IgD-negative memory B cell (primary cell): ENCODE measurements around the gene ZNF598. TPM values are rescaled to one million over a fixed set of nuclear protein-coding genes. Genes with fewer than 3 reads are reported as not detected.
A peak's percentile ranks its signal among the peaks of the same experiment; 100 is the strongest.
"Not testable (repeated sequence)": the region's sequence is repeated elsewhere in the genome, so short reads cannot be mapped to it uniquely, and the experiment has no call there.

Experiments used
- H3K27ac Mint-ChIP-seq, 3 donors: one replicate each; pipeline ENCODE4 v1.8.0; 2020 to 2022; ENCODE audit warnings: mild to moderate bottlenecking in 3 of 3, mixed read lengths in 3 of 3, moderate library complexity in 1 of 3
- H3K27me3 Mint-ChIP-seq: one replicate; pipeline ENCODE4 v1.8.0; 2021; ENCODE audit warnings: mixed read lengths
- H3K36me3 Mint-ChIP-seq: one replicate; pipeline ENCODE4 v1.8.0; 2020; ENCODE audit warnings: mild to moderate bottlenecking, mixed read lengths
- H3K4me1 Mint-ChIP-seq, 3 donors: one replicate each; pipeline ENCODE4 v1.8.0; 2020 to 2022; ENCODE audit warnings: mixed read lengths in 3 of 3, mild to moderate bottlenecking in 1 of 3
- H3K4me3 Mint-ChIP-seq, 4 donors: one replicate each; pipeline ENCODE4 v1.8.0; 2020 to 2022; ENCODE audit warnings: mild to moderate bottlenecking in 4 of 4, mixed read lengths in 4 of 4, moderate library complexity in 3 of 4
- H3K9me3 Mint-ChIP-seq, 3 donors: one replicate each; pipeline ENCODE4 v1.8.0; 2020 to 2021; ENCODE audit warnings: mixed read lengths in 3 of 3, mild to moderate bottlenecking in 1 of 3
- polyA plus RNA-seq: library from polyadenylated mRNA; unstranded; fragments of 300-500 nt; fragmentation: Illumina TruSeq; gene quantifications from one replicate; pipeline ENCODE4 v1.2.3, GENCODE V29; 2021

ZNF598 gene
- polyA plus RNA-seq, 1 donor from 2014 or later: 11.0 TPM

DNA sequence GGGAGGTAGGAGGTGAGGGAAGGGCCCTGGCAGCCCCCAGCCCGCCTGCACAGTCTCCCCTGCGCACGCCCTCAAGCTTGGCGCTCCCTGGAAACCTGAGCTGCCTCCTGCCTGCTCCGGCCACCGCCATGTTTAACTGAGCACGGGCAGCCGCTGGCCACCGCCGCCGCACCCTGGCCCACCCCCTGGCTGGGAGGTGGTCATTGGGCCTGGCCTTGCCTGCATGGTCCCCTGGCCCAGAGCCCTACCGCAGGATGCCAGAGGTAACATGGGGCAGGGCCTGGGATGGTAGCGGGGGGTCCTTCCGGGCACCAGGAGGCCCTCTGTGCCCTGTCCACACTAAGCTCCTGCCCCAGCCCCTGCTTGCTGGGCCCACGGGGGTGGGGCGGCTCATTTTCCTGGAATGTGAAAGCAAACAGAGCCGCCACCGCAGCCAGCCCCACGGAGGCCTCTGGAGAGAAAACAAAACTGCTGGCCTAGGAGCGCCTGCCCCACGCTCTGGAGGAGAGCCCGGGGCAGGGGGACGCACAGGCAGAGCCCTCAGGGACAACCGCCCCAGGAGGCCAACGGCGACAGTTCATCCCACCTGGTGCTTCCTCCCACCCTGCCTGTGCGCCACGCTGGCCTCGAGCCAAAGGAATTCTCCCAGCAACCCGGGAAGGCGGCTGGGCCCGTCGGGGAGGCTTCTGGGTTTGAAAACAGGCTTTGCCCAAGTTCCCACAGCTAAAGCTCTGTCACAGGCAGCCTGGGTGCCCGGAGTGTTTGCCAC is 26.0 kb upstream of the ZNF598 start:
- Mint-ChIP-seq H3K36me3 (no peaks in the 10 kb centered on the region), H3K27me3 (peaks cover 2% of the 10 kb centered on the region), H3K9me3 (no peaks in the 10 kb centered on the region), H3K4me1 (no peaks in the 10 kb centered on the region), H3K4me3 (no peak overlapping the region), H3K27ac (no peak overlapping the region)

GRCh38 chr16:2034696-2035430 is 25.2 kb upstream of the ZNF598 start:
- H3K9me3 Mint-ChIP-seq: no peaks in the 10 kb centered on the region
- H3K27me3 Mint-ChIP-seq: peaks cover 2% of the 10 kb centered on the region
- no peak overlapping the region for H3K27ac Mint-ChIP-seq
- H3K4me3 Mint-ChIP-seq: peak overlapping the region in 1 of 4 donors; percentile 63
- no peaks in the 10 kb centered on the region for H3K4me1 Mint-ChIP-seq
- no peaks in the 10 kb centered on the region for H3K36me3 Mint-ChIP-seq

DNA sequence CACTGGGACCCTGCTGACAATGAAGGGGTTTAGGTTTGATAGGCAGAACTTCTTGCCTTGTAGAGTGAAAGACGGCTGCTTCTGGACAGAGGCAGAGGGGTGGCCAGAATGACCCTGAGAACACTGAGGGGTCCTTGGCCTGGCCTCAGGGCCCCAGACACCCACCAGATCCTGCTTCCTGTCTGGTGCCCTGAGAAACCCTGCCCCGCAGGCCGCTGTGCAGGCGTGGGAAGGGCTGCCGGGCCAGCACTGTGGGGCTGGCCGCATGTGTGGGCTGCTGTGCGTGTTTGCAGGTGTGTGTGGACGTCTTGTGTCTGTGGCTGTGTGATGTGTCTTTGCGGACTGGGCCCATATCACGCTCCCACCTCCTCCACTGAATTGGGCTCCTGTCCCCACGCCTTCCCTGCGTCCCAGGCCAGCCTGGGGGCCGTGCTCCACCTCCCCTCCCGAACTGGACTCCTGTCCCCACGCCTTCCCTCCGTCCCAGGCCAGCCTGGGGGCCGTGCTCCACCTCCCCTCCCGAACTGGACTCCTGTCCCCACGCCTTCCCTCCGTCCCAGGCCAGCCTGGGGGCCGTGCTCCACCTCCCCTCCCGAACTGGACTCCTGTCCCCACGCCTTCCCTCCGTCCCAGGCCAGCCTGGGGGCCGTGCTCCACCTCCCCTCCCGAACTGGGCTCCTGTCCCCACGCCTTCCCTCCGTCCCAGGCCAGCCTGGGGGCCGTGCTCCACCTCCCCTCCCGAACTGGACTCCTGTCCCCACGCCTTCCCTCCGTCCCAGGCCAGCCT is 24.5 kb upstream of the ZNF598 start:
- not testable (repeated sequence) for H3K4me1 Mint-ChIP-seq, H3K4me3 Mint-ChIP-seq, H3K27me3 Mint-ChIP-seq, H3K9me3 Mint-ChIP-seq, H3K27ac Mint-ChIP-seq, H3K36me3 Mint-ChIP-seq

DNA sequence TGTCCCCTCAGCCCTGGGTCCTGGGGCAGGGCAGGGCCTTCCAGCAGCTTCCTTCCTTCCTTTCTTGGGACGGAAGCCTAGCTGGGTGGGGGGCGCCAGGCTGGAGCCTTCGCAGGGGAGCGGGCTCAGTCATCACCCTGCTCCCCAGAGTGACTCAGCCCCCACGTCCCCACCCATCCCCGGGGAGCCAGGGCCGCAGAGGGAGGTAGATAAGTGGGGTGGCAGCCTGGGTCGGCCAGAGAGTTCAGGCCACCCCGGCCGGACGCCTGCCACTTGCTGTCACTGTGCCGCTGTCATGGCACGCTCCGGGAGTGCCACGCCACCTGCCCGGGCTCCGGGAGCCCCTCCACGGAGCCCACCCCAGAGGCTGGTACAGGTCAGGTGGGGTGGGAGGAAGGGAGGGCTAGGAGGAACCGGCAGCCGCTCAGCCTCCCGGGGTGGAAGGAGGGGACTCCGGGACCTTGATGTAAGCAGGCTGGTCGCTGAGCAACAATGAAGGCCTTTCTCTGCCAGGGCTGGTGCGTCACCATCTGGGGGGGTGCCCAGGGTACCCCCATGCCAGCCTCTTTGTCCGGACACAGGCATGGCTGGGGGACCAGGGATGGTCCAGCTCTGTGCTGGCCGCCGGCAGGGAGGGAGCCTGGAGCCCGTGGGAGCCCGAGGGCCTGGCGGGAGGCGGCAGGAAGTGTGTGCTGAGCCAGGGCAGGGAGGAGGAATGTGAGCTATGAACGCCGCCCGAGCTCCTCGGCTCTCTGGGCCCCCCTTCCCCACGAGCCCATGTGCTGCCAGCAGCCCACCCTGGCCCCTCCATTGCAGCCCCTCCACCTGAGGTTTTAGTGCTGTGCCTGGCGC is 23.7 kb upstream of the ZNF598 start:
- H3K4me3 Mint-ChIP-seq: no peak overlapping the region
- H3K27ac Mint-ChIP-seq: no peak overlapping the region
- H3K27me3 Mint-ChIP-seq: peaks cover 4% of the 10 kb centered on the region
- no peaks in the 10 kb centered on the region for H3K9me3 Mint-ChIP-seq
- H3K4me1 Mint-ChIP-seq: no peaks in the 10 kb centered on the region
- no peaks in the 10 kb centered on the region for H3K36me3 Mint-ChIP-seq

- Mint-ChIP-seq H3K27ac (no peak overlapping the region), H3K36me3 (no peaks in the 10 kb centered on the region), H3K4me3 (no peak overlapping the region), H3K27me3 (peaks cover 7% of the 10 kb centered on the region), H3K9me3 (no peaks in the 10 kb centered on the region), H3K4me1 (peaks cover 0 to 3% (median 0%) of the 10 kb centered on the region in 3 donors)
These were observed 22.9 kb upstream of the ZNF598 start for GRCh38 chr16:2032285-2033056.

GRCh38 chr16:2031081-2031577 is 21.5 kb upstream of the ZNF598 start:
- no peak overlapping the region for H3K4me3 Mint-ChIP-seq
- H3K9me3 Mint-ChIP-seq: no peaks in the 10 kb centered on the region
- H3K27me3 Mint-ChIP-seq: peaks cover 8% of the 10 kb centered on the region
- no peak overlapping the region for H3K27ac Mint-ChIP-seq
- peaks cover 0 to 4% (median 1%) of the 10 kb centered on the region in 3 donors for H3K4me1 Mint-ChIP-seq
- H3K36me3 Mint-ChIP-seq: no peaks in the 10 kb centered on the region

DNA sequence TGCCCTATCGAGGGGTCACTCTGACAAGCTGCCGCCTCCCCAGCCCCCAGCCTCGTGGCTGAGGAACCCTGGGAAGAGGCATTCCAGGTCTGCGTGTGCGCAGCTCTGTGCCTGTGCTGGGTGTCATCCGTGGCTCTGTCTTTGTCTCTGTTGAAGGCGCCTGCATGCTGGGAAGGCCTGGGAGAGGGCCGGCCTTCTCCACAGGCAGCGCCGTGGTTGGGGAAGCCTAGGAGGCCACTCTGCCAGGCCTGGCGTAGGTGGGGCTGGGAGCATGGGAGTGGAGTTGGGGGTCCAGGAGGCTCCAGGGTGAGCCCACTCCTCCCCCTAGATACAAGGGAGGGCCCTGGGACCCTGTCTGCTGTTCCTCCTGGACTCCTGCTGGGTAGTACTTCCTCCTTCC is 20.4 kb upstream of the ZNF598 start:
- H3K27ac Mint-ChIP-seq: no peak overlapping the region
- no peaks in the 10 kb centered on the region for H3K36me3 Mint-ChIP-seq
- no peaks in the 10 kb centered on the region for H3K9me3 Mint-ChIP-seq
- H3K27me3 Mint-ChIP-seq: peaks cover 8% of the 10 kb centered on the region
- H3K4me1 Mint-ChIP-seq: peaks cover 0 to 4% (median 1%) of the 10 kb centered on the region in 3 donors
- H3K4me3 Mint-ChIP-seq: peak overlapping the region in 1 of 4 donors; percentile 43

DNA sequence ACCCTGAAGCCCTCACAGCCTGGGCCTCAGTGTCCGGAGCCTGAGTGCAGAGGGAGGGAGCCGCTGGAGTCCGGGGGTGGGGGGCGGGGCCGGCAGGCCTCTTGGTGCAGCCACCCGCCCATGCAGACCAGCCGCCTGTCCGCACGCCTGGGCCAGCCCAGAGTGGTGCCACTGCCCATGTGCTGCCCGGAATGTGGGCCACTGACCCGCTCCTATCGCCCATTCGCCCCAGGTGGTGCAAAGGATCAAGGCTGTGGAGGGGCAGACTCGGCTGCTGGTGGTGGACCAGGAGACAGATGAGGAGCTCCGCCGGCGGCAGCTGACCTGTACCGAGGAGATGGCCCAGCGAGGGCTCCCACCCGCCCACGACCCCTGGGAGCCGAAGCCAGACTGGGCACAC is 19.7 kb upstream of the ZNF598 start:
- peaks cover 0 to 4% (median 2%) of the 10 kb centered on the region in 3 donors for H3K4me1 Mint-ChIP-seq
- H3K36me3 Mint-ChIP-seq: no peaks in the 10 kb centered on the region
- no peak overlapping the region for H3K27ac Mint-ChIP-seq
- no peaks in the 10 kb centered on the region for H3K9me3 Mint-ChIP-seq
- H3K4me3 Mint-ChIP-seq: no peak overlapping the region
- peaks cover 6% of the 10 kb centered on the region for H3K27me3 Mint-ChIP-seq

GRCh38 chr16:2028620-2029220 is 19.1 kb upstream of the ZNF598 start:
- peaks cover 0 to 6% (median 3%) of the 10 kb centered on the region in 3 donors for H3K4me1 Mint-ChIP-seq
- H3K4me3 Mint-ChIP-seq: peak overlapping the region in 1 of 4 donors; percentile 62
- H3K27me3 Mint-ChIP-seq: peaks cover 6% of the 10 kb centered on the region
- H3K27ac Mint-ChIP-seq: no peak overlapping the region
- H3K9me3 Mint-ChIP-seq: no peaks in the 10 kb centered on the region
- H3K36me3 Mint-ChIP-seq: no peaks in the 10 kb centered on the region

GRCh38 chr16:2028146-2028545 is 18.5 kb upstream of the ZNF598 start:
- Mint-ChIP-seq H3K27ac (no peak overlapping the region), H3K4me1 (peaks cover 0 to 6% (median 5%) of the 10 kb centered on the region in 3 donors), H3K4me3 (peak overlapping the region in 2 of 4 donors; percentile 62 to 84), H3K9me3 (no peaks in the 10 kb centered on the region), H3K27me3 (peaks cover 6% of the 10 kb centered on the region), H3K36me3 (no peaks in the 10 kb centered on the region)

GRCh38 chr16:2027024-2028010 is 17.7 kb upstream of the ZNF598 start:
- Mint-ChIP-seq H3K36me3 (no peaks in the 10 kb centered on the region), H3K9me3 (peaks cover 0 to 1% (median 0%) of the 10 kb centered on the region in 3 donors), H3K27ac (peak overlapping the region in 1 of 3 donors; percentile 2), H3K27me3 (peaks cover 8% of the 10 kb centered on the region), H3K4me3 (peak overlapping the region; percentile 62 to 88 (median 81)), H3K4me1 (peaks cover 0 to 9% (median 5%) of the 10 kb centered on the region in 3 donors)

GRCh38 chr16:2026461-2027023 is 16.9 kb upstream of the ZNF598 start, which contains the start of gene NHERF2:
Gene NHERF2 (plus strand): TSS chr16:2026902. CDS start chr16:2027006, 104 bp downstream.
- Mint-ChIP-seq H3K27ac (peak within 1 kb of the TSS in 1 of 3 donors; percentile 2), H3K9me3 (peaks cover 0 to 1% (median 0%) of the 10 kb centered on the region in 3 donors), H3K27me3 (peaks cover 10% of the 10 kb centered on the region), H3K4me1 (peaks cover 0 to 9% (median 5%) of the 10 kb centered on the region in 3 donors), H3K36me3 (no peaks in the 10 kb centered on the region), H3K4me3 (peak within 1 kb of the TSS; percentile 62 to 88 (median 82))
